Brain microvascular endothelial cell (primary cell): ENCODE data around the gene ZC3H7B.

Source experiments
- DNase-seq: peaks from one replicate; pipeline ENCODE4 v3.0.0-alpha.2; 2020
- H3K27ac ChIP-seq: fragments of 250-450 bp; sonication (Bioruptor Pico); 2 replicates; pipeline ENCODE4 v1.5.1; 2020; ENCODE audit warnings: mild to moderate bottlenecking, moderate library complexity
- H3K27me3 ChIP-seq: fragments of 250-450 bp; sonication (Bioruptor Pico); replicated peaks from 2 replicates; pipeline ENCODE4 v1.5.1; 2020; ENCODE audit warnings: mild to moderate bottlenecking
- H3K36me3 ChIP-seq: fragments of 250-450 bp; sonication (Bioruptor Pico); replicated peaks from 2 replicates; pipeline ENCODE4 v1.5.1; 2020; ENCODE audit warnings: mild to moderate bottlenecking
- H3K4me3 ChIP-seq: 2 replicates; pipeline ENCODE4 v1.5.1; 2011; ENCODE audit warnings: low read depth, mild to moderate bottlenecking, control low read depth, low read length, moderate library complexity
- CTCF ChIP-seq: IDR thresholded peaks from 2 replicates; pipeline ENCODE4 v1.5.1; 2011; ENCODE audit warnings: low read depth, mild to moderate bottlenecking, moderate library complexity, low read length, control low read depth, inconsistent platforms; ENCODE audit errors: missing control alignments
- in situ Hi-C: cut with HindIII; loops from 2 replicates; pipeline ENCODE4 v1.10.0; 2017; ENCODE audit warnings: low sequenced_read_pairs, low pct_ligation_motif_present

Gene ZC3H7B

GRCh38 chr22:41330169-41330568, 28.8 kb downstream of the ZC3H7B start:
- Histone ChIP-seq H3K4me3 (no peak overlapping the region), H3K27me3 (no peaks in the 10 kb centered on the region), H3K36me3 (peaks cover 64% of the 10 kb centered on the region), H3K27ac (no peak overlapping the region)
- no peak for DNase-seq
- TF ChIP-seq CTCF: no peak
- in situ Hi-C loops: no loop called here

- in situ Hi-C loops: no loop called here
- no peak for TF ChIP-seq CTCF
- Histone ChIP-seq H3K4me3 (no peak overlapping the region), H3K27me3 (no peaks in the 10 kb centered on the region), H3K27ac (no peak overlapping the region), H3K36me3 (peaks cover 48% of the 10 kb centered on the region)
- no peak for DNase-seq
Observed at GRCh38 chr22:41332217-41332939, 31.1 kb downstream of the ZC3H7B start.

GRCh38 chr22:41333806-41334205, 32.5 kb downstream of the ZC3H7B start:
- H3K27ac ChIP-seq: no peak overlapping the region
- H3K4me3 ChIP-seq: no peak overlapping the region
- TF ChIP-seq CTCF: no peak
- H3K27me3 ChIP-seq: no peaks in the 10 kb centered on the region
- DNase-seq: no peak
- peaks cover 35% of the 10 kb centered on the region for H3K36me3 ChIP-seq
- in situ Hi-C loops: no loop called here

GRCh38 chr22:41334215-41334614, 32.9 kb downstream of the ZC3H7B start:
- no peak for DNase-seq
- Histone ChIP-seq H3K4me3 (no peak overlapping the region), H3K36me3 (peaks cover 35% of the 10 kb centered on the region), H3K27me3 (no peaks in the 10 kb centered on the region), H3K27ac (no peak overlapping the region)
- in situ Hi-C loops: no loop called here
- TF ChIP-seq CTCF: no peak

- Histone ChIP-seq H3K27me3 (no peaks in the 10 kb centered on the region), H3K27ac (no peak overlapping the region), H3K36me3 (peaks cover 31% of the 10 kb centered on the region), H3K4me3 (no peak overlapping the region)
- DNase-seq: no peak
- TF ChIP-seq CTCF: no peak
- in situ Hi-C loops: no loop called here
Observed at GRCh38 chr22:41334951-41335635, 33.8 kb downstream of the ZC3H7B start.
